ENCODE results near the gene MYEOV. TPM values are rescaled to one million over a fixed set of nuclear protein-coding genes. Genes with fewer than 3 reads are reported as not detected.

Gene MYEOV
- total RNA-seq, 1 donor from 2014 or later = 8.6 TPM

DNA sequence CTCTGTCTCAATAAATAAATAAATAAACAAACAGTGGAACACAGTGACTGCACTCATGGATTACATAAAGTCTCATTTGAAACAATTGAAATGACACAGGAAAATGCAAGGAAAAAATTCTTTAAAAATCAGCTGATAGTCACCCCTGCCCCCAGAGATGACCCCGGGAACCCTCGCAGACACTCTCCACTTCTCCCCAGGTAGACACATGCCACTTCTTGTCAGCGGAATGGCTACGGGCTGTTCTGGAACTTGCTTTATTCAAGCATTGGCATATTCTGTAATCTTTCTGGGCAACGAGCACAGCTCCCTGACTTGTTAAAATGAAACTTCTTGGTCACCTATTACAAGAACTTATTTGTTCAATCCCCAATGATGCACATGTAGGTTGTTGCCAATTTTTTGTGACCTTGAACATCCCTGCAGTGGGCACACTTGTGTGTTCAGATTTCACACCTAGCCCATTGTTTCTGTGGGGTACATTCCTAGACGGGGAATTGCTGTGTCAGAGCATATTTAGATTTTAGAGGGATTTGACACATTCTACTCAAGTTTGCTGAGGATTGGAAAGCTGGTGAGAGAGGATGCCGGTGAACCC is 32.8 kb downstream of the MYEOV start:
- no peak overlapping the region for H3K4me3 ChIP-seq (ENCODE audit: low read depth, low read length)
- TF ChIP-seq, protein P1, sequence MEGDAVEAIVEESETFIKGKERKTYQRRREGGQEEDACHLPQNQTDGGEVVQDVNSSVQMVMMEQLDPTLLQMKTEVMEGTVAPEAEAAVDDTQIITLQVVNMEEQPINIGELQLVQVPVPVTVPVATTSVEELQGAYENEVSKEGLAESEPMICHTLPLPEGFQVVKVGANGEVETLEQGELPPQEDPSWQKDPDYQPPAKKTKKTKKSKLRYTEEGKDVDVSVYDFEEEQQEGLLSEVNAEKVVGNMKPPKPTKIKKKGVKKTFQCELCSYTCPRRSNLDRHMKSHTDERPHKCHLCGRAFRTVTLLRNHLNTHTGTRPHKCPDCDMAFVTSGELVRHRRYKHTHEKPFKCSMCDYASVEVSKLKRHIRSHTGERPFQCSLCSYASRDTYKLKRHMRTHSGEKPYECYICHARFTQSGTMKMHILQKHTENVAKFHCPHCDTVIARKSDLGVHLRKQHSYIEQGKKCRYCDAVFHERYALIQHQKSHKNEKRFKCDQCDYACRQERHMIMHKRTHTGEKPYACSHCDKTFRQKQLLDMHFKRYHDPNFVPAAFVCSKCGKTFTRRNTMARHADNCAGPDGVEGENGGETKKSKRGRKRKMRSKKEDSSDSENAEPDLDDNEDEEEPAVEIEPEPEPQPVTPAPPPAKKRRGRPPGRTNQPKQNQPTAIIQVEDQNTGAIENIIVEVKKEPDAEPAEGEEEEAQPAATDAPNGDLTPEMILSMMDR (conservative IDR thresholded peaks at IDR 0.05; ENCODE audit: low read depth, low read length) = no peak
- DNase-seq (ENCODE audit: low read depth) = no peak

DNA sequence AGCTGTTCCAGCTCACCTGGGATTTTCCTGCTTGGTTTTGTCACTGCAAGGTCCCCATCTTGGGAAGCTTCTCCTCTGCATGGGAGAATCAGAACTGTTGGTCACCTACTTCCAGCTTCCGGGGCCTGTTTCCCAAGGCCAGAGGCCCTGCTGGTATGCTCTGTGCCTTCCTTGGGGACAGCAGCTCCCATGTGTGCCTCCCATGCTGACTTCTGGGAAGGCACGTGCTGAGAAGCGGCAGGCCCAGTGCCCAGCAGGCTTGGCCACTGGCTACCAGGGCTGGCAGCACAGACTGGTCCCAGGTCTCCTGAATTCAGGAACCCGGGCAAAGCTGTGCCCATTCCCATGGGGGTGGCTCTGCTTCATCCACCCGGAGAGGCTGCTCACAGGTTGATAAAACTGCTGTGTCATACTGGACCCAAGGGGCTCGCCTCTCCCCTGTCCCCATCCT is 33.8 kb downstream of the MYEOV start:
- TF ChIP-seq, protein P1 (conservative IDR thresholded peaks at IDR 0.05; ENCODE audit: low read depth, low read length) = no peak
- DNase-seq (ENCODE audit: low read depth) = no peak
- H3K4me3 ChIP-seq (ENCODE audit: low read depth, low read length) = no peak overlapping the region

- TF ChIP-seq, protein P1 (conservative IDR thresholded peaks at IDR 0.05; ENCODE audit: low read depth, low read length) = no peak
- no peak for DNase-seq (ENCODE audit: low read depth)
- H3K4me3 ChIP-seq (ENCODE audit: low read depth, low read length) = no peak overlapping the region
Measured at GRCh38 chr11:69328231-69328630, 34.3 kb downstream of the MYEOV start.

GRCh38 chr11:69329581-69329980 is 35.6 kb downstream of the MYEOV start:
- no peak overlapping the region for H3K4me3 ChIP-seq (ENCODE audit: low read depth, low read length)
- TF ChIP-seq, protein P1 (conservative IDR thresholded peaks at IDR 0.05; ENCODE audit: low read depth, low read length) = no peak
- no peak for DNase-seq (ENCODE audit: low read depth)

DNA sequence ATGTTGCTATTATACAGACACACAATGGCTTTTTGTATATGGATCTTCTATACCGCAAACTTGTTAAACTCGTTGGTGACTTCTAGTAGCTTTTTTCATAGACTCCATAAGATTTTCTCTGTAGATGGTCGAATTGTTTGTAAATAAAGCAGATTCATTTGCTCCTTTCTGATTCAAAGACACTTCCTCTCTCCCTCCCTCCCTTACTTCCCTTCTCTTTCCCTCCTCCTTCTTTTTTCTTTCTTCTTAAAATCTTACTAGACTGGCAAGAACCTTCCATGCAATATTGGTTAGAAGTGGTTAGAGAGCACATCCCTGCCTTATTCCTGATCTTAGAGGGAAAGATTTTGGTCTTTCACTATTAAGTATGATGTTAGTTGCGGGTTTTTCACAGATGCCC is 36.4 kb downstream of the MYEOV start:
- TF ChIP-seq, protein P1 (conservative IDR thresholded peaks at IDR 0.05; ENCODE audit: low read depth, low read length) = no peak
- no peak for DNase-seq (ENCODE audit: low read depth)
- no peak overlapping the region for H3K4me3 ChIP-seq (ENCODE audit: low read depth, low read length)

GRCh38 chr11:69333149-69333710 is 39.3 kb downstream of the MYEOV start:
- TF ChIP-seq, protein P1 (conservative IDR thresholded peaks at IDR 0.05; ENCODE audit: low read depth, low read length) = no peak
- no peak overlapping the region for H3K4me3 ChIP-seq (ENCODE audit: low read depth, low read length)
- no peak for DNase-seq (ENCODE audit: low read depth)

- no peak for DNase-seq (ENCODE audit: low read depth)
- TF ChIP-seq, protein P1 (conservative IDR thresholded peaks at IDR 0.05; ENCODE audit: low read depth, low read length) = no peak
- H3K4me3 ChIP-seq (ENCODE audit: low read depth, low read length) = no peak overlapping the region
Measured at GRCh38 chr11:69333879-69334278, 39.9 kb downstream of the MYEOV start.
